Brain microvascular endothelial cell (primary cell): ENCODE measurements around the gene ATXN8OS.

Experiments used
- DNase-seq: peaks from one replicate; pipeline ENCODE4 v3.0.0-alpha.2; 2020
- H3K27ac ChIP-seq: fragments of 250-450 bp; sonication (Bioruptor Pico); 2 replicates; pipeline ENCODE4 v1.5.1; 2020; ENCODE audit warnings: mild to moderate bottlenecking, moderate library complexity
- H3K27me3 ChIP-seq: fragments of 250-450 bp; sonication (Bioruptor Pico); replicated peaks from 2 replicates; pipeline ENCODE4 v1.5.1; 2020; ENCODE audit warnings: mild to moderate bottlenecking
- H3K36me3 ChIP-seq: fragments of 250-450 bp; sonication (Bioruptor Pico); replicated peaks from 2 replicates; pipeline ENCODE4 v1.5.1; 2020; ENCODE audit warnings: mild to moderate bottlenecking
- H3K4me3 ChIP-seq: 2 replicates; pipeline ENCODE4 v1.5.1; 2011; ENCODE audit warnings: low read depth, mild to moderate bottlenecking, control low read depth, low read length, moderate library complexity
- in situ Hi-C: cut with HindIII; loops from 2 replicates; pipeline ENCODE4 v1.10.0; 2017; ENCODE audit warnings: low sequenced_read_pairs, low pct_ligation_motif_present
- TF ChIP-seq, protein P1 (sequence below): IDR thresholded peaks from 2 replicates; pipeline ENCODE4 v1.5.1; 2011; ENCODE audit warnings: low read depth, mild to moderate bottlenecking, moderate library complexity, low read length, control low read depth, inconsistent platforms; ENCODE audit errors: missing control alignments

Gene ATXN8OS

GRCh38 chr13:70173598-70173959, 66.0 kb downstream of the ATXN8OS start:
- TF ChIP-seq, protein P1, sequence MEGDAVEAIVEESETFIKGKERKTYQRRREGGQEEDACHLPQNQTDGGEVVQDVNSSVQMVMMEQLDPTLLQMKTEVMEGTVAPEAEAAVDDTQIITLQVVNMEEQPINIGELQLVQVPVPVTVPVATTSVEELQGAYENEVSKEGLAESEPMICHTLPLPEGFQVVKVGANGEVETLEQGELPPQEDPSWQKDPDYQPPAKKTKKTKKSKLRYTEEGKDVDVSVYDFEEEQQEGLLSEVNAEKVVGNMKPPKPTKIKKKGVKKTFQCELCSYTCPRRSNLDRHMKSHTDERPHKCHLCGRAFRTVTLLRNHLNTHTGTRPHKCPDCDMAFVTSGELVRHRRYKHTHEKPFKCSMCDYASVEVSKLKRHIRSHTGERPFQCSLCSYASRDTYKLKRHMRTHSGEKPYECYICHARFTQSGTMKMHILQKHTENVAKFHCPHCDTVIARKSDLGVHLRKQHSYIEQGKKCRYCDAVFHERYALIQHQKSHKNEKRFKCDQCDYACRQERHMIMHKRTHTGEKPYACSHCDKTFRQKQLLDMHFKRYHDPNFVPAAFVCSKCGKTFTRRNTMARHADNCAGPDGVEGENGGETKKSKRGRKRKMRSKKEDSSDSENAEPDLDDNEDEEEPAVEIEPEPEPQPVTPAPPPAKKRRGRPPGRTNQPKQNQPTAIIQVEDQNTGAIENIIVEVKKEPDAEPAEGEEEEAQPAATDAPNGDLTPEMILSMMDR: no peak
- DNase-seq: no peak
- Histone ChIP-seq H3K27me3 (no peaks in the 10 kb centered on the region), H3K4me3 (no peak overlapping the region), H3K27ac (no peak overlapping the region), H3K36me3 (no peaks in the 10 kb centered on the region)
- in situ Hi-C loops: no loop called here

- H3K4me3 ChIP-seq: no peak overlapping the region
- in situ Hi-C loops: no loop called here
- no peaks in the 10 kb centered on the region for H3K27me3 ChIP-seq
- TF ChIP-seq, protein P1: no peak
- H3K27ac ChIP-seq: no peak overlapping the region
- no peak for DNase-seq
- H3K36me3 ChIP-seq: no peaks in the 10 kb centered on the region
Observed at GRCh38 chr13:70178346-70178745, 70.7 kb downstream of the ATXN8OS start.
